Activated CD8-positive, alpha-beta memory T cell treated with anti-CD3 and anti-CD28 coated beads for 36 hours (primary cell): ENCODE data around the gene FCF1. TPM values are rescaled to one million over a fixed set of nuclear protein-coding genes. Genes with fewer than 3 reads are reported as not detected.

Experiments
- CTCF ChIA-PET: fragments of 350-600 bp; sonication (Branson Sonifier 250); formaldehyde crosslinking; loops from one replicate; lab custom pipeline; 2021; ENCODE audit warnings: antibody characterized with exemption; lab: Charles Lee
- POLR2A ChIA-PET: fragments of 350-600 bp; sonication (Branson Sonifier 250); formaldehyde crosslinking; loops from one replicate; lab custom pipeline; 2021; ENCODE audit warnings: antibody characterized with exemption; lab: Charles Lee
- total RNA-seq, 2 experiments: library from RNA; stranded (reverse); gene quantifications; one replicate each; pipeline ENCODE4 v1.2.3, GENCODE V29; 2021

The FCF1 gene
- total RNA-seq, 2 experiments from 2014 or later, result 83.0 to 90.5 TPM

DNA sequence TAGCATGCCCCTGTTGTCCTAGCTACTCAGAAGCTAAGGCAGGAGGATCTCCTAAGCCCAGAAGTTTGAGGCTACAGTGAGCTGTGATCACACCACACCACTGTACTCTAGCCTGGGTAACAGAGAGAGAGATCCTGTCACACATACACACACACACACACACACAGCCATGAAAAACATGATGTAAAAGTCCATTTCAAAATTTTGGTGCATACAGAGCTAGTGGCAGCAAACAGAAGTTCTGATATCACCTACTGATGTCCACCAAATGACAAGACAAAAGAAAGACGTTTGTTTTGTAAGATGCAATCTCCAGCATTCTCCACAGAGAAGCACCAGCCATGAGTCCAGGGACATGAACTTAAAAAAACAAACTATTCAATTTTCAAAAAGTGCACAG is 15.9 kb upstream of the FCF1 start:
- ChIA-PET POLR2A (no interaction called here), CTCF (no interaction called here)

DNA sequence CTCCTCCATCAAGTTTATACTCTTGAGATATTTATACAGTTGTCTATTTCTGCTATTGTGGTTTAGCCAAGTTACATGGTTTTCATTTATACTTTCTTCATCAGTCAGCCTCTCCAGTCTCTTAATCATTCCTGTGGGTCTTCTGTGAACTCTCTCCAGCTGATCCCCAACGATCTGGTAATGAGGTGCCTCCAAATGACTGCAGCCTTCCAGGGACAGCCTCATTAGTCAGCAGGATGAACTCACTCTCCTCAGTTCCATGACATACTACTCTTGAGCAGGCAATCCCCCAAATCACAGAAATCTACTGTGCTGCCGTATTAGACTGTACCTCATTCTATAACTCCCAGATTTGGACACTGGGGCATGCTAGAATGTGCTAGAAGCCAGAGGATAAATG is 15.4 kb upstream of the FCF1 start:
- ChIA-PET POLR2A (no interaction called here), CTCF (no interaction called here)

DNA sequence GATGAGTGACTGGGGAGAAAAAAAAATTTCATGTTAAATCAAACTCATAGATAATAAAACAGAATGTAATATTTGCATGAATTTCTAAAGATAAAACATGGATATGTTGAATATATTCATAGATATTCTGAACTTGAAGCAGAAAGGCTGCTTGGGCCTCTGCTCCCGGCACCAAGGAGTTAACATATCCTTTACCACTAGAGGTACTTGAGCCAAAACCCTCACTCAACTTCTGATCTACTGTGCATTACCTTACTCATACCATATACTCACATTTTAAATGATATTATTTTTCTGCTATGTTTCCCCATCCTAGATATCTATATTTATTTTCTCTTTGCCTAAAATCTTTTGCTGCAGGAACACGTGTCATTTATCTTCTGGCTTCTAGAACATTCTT is 15.0 kb upstream of the FCF1 start:
- POLR2A ChIA-PET, result no interaction called here
- CTCF ChIA-PET, result no interaction called here

DNA sequence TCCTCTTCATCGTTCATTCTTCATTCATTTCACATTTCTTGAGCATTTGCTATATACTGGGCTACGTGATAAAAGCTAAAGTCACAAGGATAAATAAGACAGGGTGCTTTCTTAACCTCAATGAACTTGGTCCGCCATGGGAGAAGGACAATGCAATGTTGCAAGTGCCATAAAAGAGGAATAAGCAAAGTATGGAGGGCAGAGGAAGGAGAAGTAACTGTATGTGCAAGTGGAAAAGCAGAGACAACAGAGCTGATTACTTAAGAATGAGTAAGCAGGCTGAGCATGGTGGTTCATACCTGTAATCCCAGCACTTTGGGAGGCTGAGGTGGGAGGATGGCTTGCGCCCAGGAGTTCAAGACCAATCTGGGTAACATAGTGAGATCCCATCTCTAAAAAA is 14.5 kb upstream of the FCF1 start:
- ChIA-PET CTCF (no interaction called here), POLR2A (no interaction called here)

DNA sequence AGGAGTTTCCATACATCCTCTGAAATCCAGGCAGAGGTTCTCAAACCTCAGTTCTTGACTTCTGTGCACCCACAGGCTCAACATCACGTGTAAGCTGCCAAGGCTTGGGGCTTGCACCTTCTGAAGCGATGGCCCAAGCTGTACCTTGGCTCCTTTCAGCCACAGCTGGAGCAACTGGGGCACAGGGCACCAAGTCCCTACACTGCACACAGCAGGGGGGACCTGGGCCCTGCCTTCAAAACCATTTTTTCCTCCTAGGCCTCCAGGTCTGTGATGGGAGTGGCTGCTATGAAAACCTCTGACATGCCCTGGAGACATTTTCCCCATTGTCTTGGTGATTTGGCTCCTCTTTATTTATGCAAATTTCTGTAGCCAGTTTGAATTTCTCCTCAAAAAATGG is 10.7 kb upstream of the FCF1 start:
- CTCF ChIA-PET, result no interaction called here
- POLR2A ChIA-PET, result no interaction called here

DNA sequence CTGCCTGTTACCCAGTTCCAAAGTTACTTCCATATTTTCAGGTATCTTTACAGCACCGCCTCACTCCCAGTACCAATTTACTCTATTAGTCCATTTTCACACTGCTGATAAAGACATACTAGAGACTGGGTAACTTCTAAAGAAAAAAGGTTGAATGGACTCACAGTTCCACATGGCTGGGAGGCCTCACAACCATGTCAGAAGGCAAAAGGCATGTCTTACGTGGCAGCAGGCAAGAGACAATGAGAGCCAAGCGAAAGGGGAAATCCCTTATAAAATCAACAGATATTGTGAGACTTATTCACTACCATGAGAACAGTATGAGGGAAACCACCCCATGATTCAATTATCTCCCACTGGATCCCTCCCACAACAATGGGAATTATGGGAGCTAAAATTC is 9.9 kb upstream of the FCF1 start:
- ChIA-PET CTCF (no interaction called here), POLR2A (no interaction called here)

DNA sequence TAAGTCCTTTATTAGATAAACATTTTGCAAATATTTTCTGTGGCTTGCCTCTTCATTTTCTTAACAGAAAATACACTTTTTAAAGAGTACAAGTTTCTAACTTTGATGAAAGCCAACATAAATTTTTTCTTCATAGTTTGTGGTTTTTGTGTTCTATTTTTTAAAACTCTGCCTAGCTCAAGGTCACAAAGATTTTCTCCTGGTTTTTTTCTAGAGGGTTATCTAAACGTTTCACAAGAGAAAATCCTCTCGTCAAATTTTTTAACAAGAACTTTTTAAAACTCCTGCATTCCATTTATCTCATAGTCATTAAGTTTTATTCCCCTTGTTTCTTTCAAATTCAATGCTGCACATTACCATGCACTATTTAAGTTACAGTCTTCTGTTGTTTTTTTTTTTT is 8.3 kb upstream of the FCF1 start:
- ChIA-PET CTCF (interaction anchor here (0.7 kb wide), 1 partner anchor 15 kb away, joined by 3 read pairs; no protein-coding TSS in a partner anchor), POLR2A (no interaction called here)

DNA sequence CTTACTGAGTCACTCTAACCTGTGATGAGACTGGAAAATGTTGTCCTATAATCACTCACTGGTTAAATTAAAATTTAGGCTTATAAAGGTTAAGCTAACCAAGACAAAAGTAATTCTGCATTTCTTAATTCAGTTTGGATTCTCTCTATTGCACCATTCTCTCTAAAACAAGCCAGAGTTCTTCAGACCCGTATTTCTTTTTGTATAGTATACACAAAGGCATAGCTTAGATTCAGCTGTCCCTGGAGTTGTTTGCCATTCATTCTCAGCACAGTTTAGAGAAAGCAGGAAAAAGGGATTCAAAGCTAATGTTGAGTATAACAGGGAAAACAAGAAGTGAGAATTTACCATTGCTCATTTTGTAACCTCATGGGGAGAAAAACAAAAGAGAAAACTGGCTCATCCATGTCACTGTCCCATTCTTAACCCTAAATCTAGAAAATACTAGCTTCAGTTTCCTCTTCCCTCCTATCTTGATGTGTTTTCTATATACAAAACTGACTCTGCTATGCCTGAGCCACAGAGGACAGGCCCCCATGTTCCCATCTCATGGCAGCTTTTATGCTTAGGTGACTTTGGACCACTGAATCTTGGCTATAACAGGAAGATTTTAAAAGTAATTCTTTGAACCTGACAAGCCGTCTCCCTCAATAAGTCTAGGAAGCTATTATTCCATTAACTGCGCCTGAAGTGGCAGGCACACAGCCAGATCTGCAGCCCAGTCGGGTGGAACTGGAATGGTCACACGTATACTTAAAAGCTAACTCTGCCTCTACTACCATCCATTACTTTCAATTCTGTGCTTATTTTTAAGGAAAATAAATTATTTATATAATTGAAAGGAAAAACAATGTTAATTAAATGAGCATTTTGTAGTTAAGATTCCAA is 7.1 kb upstream of the FCF1 start:
- POLR2A ChIA-PET, result no interaction called here
- CTCF ChIA-PET, result interaction anchor here (0.7 kb wide), 2 partner anchors 16 to 97 kb away, joined by 3 read pairs; no protein-coding TSS in a partner anchor

DNA sequence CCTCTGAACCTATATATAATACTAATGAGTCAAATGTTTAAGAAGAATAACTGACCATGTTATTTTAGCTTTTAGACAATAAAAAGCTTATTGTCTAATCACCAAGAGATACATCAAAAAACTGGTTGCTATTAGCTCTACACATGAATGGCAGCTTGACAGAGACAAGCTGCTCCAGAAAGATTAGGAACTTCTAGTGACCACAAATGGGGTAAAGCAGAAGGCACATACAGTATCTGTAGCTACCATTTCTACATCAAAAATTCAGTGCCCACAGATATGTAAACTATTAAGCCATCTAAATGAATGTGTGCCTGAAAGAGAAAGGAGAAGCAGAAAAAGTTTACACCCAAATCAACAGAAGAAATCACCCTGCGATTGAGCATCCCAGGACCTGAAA is 2.5 kb upstream of the FCF1 start:
- POLR2A ChIA-PET, result no interaction called here
- CTCF ChIA-PET, result no interaction called here

DNA sequence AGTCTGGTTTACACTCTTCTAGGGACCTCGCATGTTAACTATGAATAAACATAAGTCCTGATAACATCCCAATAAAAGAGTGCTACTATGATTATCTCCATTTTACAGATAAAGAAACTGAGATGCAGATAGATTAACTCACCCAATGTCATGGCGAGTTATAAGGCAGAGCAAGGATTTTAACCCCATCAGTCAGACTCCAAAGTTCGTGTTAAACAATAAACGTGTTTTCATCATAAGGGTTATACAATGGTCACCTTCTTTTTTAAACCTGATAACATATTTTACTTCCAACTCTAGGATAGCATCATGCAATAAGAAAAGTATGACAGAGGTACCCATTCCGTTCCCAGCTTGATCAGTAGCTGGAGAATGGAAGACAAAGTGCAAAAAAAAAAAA is 1.3 kb upstream of the FCF1 start:
- ChIA-PET CTCF (interaction anchor here (0.5 kb wide), 1 partner anchor 23 kb away, joined by 3 read pairs; no protein-coding TSS in a partner anchor), POLR2A (no interaction called here)

DNA sequence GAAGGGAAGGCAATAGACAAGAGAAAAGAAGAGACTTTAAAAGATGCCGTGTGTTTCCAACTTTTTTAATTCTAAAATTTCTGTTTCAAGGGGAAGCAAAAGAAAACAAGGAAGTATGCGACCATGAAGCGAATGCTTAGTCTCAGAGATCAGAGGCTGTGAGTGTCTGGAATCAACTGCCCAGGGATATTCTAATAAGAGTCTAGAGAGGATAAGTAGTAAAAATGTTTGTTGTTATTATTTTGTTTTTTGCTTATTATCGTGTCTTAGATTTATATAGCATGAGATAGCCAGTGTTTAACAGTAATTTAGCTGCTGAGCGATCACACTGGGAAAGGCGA is 421 bp downstream of the FCF1 start:
- ChIA-PET CTCF (interaction anchor here (0.9 kb wide), 1 partner anchor 104 kb away, joined by 4 read pairs; no protein-coding TSS in a partner anchor), POLR2A (interaction anchor here (1.0 kb wide), 1 partner anchor 50 kb away, joined by 3 read pairs; the partner anchor contains the start of gene YLPM1)

DNA sequence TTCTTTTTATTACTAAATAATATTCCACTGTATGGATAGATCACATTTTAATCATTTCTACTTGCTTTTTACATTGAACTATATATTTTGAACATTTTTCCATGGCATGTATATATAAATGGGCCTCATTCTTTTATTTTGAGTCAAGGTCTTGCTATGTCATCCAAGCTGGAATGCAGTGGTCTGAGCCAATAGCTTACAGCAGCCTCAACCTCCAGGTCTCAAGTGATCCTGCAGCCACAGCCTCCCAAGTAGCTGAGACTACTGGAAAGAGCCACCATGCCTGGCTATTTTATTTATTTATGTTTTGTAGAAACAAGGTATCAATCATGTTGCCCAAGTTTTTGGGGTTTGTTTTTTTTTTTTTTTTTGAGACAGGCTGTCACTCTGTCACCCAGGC is 7.6 kb downstream of the FCF1 start:
- CTCF ChIA-PET, result interaction anchor here (0.7 kb wide), 2 partner anchors 14 to 550 kb away, joined by 3 to 4 read pairs; no protein-coding TSS in a partner anchor

DNA sequence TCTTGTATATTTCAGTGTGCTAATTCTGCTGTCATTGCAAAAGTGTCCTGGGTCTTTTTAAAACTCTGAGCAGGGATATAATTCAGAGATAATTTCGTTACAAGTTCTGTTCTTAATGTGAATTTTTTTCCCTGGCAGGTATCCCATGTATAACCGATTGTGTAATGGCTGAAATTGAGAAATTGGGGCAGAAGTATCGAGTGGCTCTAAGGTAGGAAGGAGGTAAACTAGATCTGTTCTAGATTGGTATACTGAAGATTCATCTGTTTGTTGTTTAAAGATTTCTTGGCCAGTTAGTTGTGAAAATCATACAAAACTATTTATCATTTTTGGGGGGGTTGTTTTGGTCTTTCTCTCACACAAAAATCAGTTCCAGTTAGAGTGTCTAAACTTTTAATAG is 10.2 kb downstream of the FCF1 start:
- CTCF ChIA-PET, result interaction anchor here (0.7 kb wide), 2 partner anchors 88 to 109 kb away, joined by 3 read pairs; no protein-coding TSS in a partner anchor
- POLR2A ChIA-PET, result no interaction called here

More for the DNA sequence above, 7.6 kb downstream of the FCF1 start:
- POLR2A ChIA-PET, result no interaction called here

DNA sequence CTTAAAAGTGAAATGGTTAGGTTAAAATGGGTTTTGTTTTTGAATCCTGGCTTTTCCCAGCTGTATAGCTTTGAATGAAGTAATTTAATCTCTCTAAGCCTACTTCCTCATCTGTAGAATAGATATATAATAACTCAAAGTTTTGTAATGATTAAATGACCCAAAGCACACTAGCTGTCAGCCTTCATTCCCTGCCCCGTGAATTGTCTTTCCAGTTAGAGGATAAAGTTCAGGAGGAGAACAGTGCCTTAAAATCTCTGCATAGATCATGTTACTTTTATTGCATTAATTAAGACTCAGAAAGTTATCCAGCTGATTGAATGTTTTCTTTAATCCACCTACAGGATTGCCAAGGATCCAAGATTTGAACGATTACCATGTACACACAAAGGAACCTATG is 19.4 kb downstream of the FCF1 start:
- CTCF ChIA-PET, result no interaction called here
- POLR2A ChIA-PET, result interaction anchor here (0.5 kb wide), 1 partner anchor 462 kb away, joined by 4 read pairs; no protein-coding TSS in a partner anchor

DNA sequence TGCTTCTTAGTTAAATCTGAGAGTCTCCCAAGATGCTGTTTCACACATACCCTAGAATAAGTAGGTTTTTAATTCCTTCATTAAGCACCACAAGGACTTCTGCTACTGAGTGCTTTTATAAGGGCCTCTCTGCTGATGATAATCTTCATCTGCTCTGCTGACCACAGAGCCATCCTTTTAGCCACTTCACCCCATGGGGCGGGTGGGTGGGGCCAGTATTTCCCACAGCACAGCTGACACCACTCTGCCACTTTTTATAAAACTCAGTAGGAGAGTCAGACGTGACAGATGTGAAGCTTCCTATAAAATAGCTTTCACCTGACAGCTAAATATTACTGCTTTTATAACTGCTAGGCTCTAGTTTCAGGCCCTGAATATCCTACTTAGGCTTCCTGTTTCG is 20.3 kb downstream of the FCF1 start:
- CTCF ChIA-PET, result no interaction called here
- POLR2A ChIA-PET, result no interaction called here

DNA sequence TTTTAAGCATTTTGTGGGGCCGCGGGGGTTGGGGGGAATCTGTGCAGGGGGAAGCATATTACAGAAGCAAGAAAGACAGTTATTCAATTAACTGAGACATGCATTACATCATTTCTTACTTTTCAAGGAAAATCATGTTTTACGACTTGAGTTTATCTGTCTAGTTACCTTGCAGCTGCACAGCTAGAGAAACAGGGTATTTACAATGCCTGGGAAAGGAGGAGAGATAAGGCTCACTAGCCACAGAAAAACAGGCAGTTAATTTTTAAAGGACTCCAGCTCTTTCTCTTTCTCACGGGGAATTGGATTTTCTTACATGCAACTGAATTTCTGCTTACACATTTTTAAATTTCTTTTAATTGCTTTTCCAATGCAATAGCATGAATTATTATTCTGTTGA is 22.2 kb downstream of the FCF1 start:
- ChIA-PET POLR2A (no interaction called here), CTCF (interaction anchor here (1.1 kb wide), 1 partner anchor 38 kb away, joined by 3 read pairs; no protein-coding TSS in a partner anchor)

DNA sequence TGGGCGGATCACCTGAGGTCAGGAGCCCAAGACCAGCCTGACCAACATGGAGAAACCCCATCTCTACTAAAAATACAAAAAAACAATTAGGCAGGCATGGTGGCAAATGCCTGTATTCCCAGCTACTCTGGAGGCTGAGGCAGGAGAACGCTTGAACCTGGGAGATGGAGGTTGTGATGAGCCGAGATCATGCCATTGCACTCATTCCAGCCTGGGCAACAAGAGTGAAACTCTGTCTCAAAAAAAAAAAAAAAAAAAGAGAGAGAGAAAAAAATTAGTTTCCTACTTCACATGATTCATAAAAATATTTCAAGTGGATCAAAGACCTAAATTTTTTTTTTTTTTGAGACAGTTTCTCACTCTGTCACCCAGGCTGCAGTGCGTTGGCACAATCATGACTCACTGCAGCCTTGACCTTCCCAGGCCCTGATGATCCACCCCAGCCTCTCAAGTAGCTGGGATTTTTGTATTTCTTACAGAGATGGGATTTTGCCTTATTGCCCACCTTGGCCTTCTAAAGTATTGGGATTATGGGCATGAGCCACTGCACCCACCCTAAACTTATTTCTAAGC is 24.9 kb downstream of the FCF1 start:
- ChIA-PET POLR2A (interaction anchor here (0.7 kb wide), 1 partner anchor 103 kb away, joined by 6 read pairs; no protein-coding TSS in a partner anchor), CTCF (no interaction called here)

DNA sequence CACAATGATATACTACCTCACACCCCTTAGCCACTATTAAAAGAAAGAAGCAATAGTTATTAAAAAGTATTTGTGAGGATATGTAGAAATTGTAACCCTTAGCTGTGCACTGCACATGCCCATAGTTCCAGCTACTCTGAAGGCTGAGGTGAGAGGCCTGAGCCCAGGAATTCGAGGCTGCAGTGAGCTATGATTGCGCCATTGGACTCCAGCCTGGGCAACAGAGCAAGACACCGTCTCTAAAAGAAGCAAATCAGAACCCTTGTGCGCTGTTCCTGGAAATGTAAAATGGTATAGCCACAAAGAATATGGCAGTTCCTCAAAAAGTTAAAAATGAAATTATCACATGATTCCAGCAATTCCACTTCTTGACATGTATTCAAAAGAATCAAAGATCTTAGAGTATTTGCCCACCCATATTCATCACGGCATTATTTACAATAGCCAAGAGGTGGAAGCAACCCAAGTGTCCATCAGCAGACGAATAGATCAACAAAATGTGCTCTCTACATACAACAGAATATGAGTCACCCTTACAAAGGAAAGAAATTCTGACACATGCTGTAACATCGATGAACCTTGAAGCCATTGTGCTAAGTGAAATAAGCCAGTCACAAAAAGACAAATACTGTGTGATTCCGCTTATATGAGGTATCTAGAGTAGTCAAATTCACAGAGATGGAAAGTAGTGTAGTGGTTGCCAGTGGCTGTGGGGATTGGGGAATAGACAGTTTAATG is 26.5 kb downstream of the FCF1 start:
- POLR2A ChIA-PET, result no interaction called here
- CTCF ChIA-PET, result interaction anchor here (0.6 kb wide), 1 partner anchor 16 kb away, joined by 3 read pairs; no protein-coding TSS in a partner anchor

DNA sequence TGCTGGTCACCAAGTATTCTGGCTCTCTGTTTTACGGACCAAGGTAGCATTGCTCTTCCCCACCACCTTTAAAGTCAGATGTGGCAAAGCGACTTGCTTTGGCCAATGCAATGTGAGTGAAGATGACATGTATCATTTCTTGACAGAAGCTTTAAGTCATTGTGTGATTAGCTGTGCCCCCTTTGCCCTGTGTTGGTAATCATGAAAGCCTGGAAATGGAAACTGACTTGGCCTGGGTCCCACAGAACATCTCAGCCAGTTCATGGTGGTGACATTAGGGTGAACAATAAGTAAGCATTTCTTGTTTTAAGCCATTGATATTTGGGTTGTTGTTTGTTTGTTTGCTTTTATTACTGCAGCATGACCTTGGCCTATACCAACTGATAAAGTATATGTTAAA is 34.3 kb downstream of the FCF1 start:
- POLR2A ChIA-PET, result no interaction called here

DNA sequence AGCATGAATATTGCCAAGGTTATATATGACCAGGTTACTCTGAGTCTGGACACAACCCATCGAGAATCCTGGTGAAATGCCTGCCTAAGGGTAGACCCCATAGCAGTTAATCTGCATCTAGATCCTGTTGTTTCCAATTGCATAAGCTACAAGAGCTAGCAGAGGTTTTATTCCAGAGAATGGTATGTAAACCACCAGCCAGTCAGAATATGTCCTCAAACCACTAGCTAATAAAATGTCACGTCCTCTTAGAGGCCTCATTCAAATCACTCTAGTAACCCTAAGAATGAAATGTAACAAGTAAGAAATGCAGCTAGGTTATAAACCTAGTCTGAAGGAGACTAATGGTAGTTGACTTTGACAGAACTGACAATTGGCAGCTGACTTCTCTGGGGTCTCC is 41.2 kb downstream of the FCF1 start:
- ChIA-PET CTCF (interaction anchor here (1.8 kb wide), 1 partner anchor 9 kb away, joined by 8 read pairs; the partner anchor contains the start of gene YLPM1), POLR2A (no interaction called here)

More for the DNA sequence above, 34.3 kb downstream of the FCF1 start:
- CTCF ChIA-PET, result no interaction called here
